22Rv1 (cell line): ENCODE data around the gene GLB1L3.

Experiments
- ZFX ChIP-seq: fragments of 450-650 bp; IDR thresholded peaks from 2 replicates; pipeline ENCODE4 v1.6.1; 2017; ENCODE audit warnings: antibody characterized with exemption, borderline replicate concordance
- TF ChIP-seq, protein P1 (sequence below): fragments of 450-650 bp; IDR thresholded peaks from 2 replicates; pipeline ENCODE4 v1.5.1; 2017; ENCODE audit warnings: mild to moderate bottlenecking

DNA sequence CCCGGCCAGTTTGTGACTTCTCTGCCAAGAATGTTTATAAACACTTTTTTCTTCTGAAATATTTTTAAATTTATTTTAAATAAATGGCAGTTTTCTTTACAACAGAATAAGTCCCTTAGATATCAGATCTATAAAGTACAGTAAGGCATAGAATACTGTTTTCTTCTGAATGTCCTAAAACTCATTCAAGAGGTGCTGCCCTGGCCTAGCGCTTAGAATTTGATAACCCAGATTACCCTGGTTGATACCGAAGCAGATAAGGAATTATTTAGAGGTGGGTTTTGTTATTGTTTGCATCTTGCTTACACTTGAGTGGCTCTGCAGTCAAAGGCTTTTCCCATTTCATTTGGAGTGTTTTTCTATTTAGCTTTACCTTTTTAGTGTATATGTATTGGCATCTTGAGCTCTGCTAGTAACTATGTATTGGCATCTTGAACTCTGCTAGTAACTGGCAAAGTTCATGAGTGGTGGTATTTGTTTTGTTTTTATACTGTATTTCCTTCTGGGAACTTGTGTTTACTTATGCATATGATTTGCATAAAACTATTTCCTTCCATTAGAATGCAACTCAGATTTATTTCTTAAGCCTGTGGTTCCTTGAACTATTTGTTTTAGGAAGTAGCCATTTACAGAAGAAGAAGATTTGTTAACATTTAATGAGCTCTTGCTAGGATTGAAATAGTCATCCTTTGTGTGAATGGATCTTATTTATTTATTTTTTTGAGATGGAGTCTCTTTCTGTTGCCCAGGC lies 21.6 kb upstream of the GLB1L3 start:
- TF ChIP-seq, protein P1, sequence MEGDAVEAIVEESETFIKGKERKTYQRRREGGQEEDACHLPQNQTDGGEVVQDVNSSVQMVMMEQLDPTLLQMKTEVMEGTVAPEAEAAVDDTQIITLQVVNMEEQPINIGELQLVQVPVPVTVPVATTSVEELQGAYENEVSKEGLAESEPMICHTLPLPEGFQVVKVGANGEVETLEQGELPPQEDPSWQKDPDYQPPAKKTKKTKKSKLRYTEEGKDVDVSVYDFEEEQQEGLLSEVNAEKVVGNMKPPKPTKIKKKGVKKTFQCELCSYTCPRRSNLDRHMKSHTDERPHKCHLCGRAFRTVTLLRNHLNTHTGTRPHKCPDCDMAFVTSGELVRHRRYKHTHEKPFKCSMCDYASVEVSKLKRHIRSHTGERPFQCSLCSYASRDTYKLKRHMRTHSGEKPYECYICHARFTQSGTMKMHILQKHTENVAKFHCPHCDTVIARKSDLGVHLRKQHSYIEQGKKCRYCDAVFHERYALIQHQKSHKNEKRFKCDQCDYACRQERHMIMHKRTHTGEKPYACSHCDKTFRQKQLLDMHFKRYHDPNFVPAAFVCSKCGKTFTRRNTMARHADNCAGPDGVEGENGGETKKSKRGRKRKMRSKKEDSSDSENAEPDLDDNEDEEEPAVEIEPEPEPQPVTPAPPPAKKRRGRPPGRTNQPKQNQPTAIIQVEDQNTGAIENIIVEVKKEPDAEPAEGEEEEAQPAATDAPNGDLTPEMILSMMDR: no peak
- no peak for TF ChIP-seq ZFX
